SK-N-SH (cell line): ENCODE measurements around the gene RGL1. TPM values are rescaled to one million over a fixed set of nuclear protein-coding genes. Genes with fewer than 3 reads are reported as not detected.

Experiments
- CTCF ChIA-PET: fragments of 300-600, 350-600 bp; formaldehyde crosslinking; extraction: SDS; loops from one replicate; lab custom pipeline; 2021; lab: Yijun Ruan, JAX
- POLR2A ChIA-PET: fragments of 350-600 bp; sonication (Branson Sonifier 250); formaldehyde crosslinking; extraction: SDS; loops from one replicate; lab custom pipeline; 2020; ENCODE audit warnings: antibody characterized with exemption, inconsistent platforms; lab: Yijun Ruan, JAX
- DNase-seq: peaks from one replicate; pipeline ENCODE4 v3.0.0; 2012
- H2AFZ ChIP-seq: fragments of 200-600 bp; sonication (generic); 2 replicates; pipeline ENCODE4 v1.8.1; 2016; ENCODE audit warnings: antibody characterized with exemption, mild to moderate bottlenecking, low read depth
- H3F3A ChIP-seq: fragments of 200-600 bp; sonication (generic); replicated peaks from 2 replicates; pipeline ENCODE3; 2016; ENCODE audit warnings: antibody characterized with exemption, mild to moderate bottlenecking; ENCODE audit not compliant: insufficient read depth
- H3K27ac ChIP-seq, 2 experiments: fragments of 200-500 bp in 1 of 2; fragments of 200-600 bp in 1 of 2; sonication (Bioruptor generic) in 1 of 2; sonication (generic), shearing (Covaris generic) in 1 of 2; 2 replicates each; pipeline versions ENCODE4 v1.5.1 to v1.6.1; 2014 to 2016; ENCODE audit warnings: low read depth in 2 of 2, inconsistent platforms in 1 of 2, low read length in 1 of 2, mild to moderate bottlenecking in 1 of 2, mixed read lengths in 1 of 2
- H3K27me3 ChIP-seq: fragments of 200-600 bp; sonication (generic), shearing (Covaris generic); 2 replicates; pipeline ENCODE4 v1.6.1; 2016; ENCODE audit warnings: mixed run types; ENCODE audit not compliant: insufficient read depth
- H3K36me3 ChIP-seq, 2 experiments: fragments of 200-500 bp in 1 of 2; fragments of 200-600 bp in 1 of 2; sonication (Bioruptor generic) in 1 of 2; sonication (generic) in 1 of 2; replicated peaks in 1 of 2; 2 replicates each; pipeline versions ENCODE3 to v1.5.1; 2014 to 2016; ENCODE audit warnings: low read length in 1 of 2, mild to moderate bottlenecking in 1 of 2; ENCODE audit not compliant: insufficient read depth in 2 of 2, control insufficient read depth in 1 of 2
- H3K4me1 ChIP-seq, 2 experiments: fragments of 200-500 bp in 1 of 2; fragments of 200-600 bp in 1 of 2; sonication (Bioruptor generic) in 1 of 2; sonication (generic), shearing (Covaris generic) in 1 of 2; 2 replicates each; pipeline versions ENCODE4 v1.5.1 to v1.6.1; 2014 to 2016; ENCODE audit warnings: low read depth in 1 of 2, low read length in 1 of 2, mixed run types in 1 of 2; ENCODE audit not compliant: insufficient read depth in 2 of 2, control insufficient read depth in 1 of 2
- H3K4me2 ChIP-seq: fragments of 200-600 bp; sonication (generic), shearing (Covaris generic); 2 replicates; pipeline ENCODE4 v1.6.1; 2017; ENCODE audit warnings: mixed run types
- H3K4me3 ChIP-seq, 2 experiments: fragments of 200-500 bp in 1 of 2; fragments of 200-600 bp in 1 of 2; sonication (Bioruptor generic) in 1 of 2; sonication (generic), shearing (Covaris generic) in 1 of 2; 2 replicates each; pipeline versions ENCODE4 v1.5.1 to v1.8.1; 2014 to 2016; ENCODE audit warnings: low read depth in 2 of 2, inconsistent platforms in 1 of 2, low read length in 1 of 2, mild to moderate bottlenecking in 1 of 2, mixed read lengths in 1 of 2, moderate library complexity in 1 of 2
- H3K79me2 ChIP-seq: fragments of 200-600 bp; sonication (generic); 2 replicates; pipeline ENCODE4 v1.8.1; 2017; ENCODE audit warnings: mild to moderate bottlenecking; ENCODE audit not compliant: insufficient read depth
- H3K9ac ChIP-seq: fragments of 200-600 bp; sonication (generic); 2 replicates; pipeline ENCODE4 v1.6.1; 2017; ENCODE audit warnings: mixed run types
- H3K9me2 ChIP-seq: fragments of 200-600 bp; sonication (generic); 2 replicates; pipeline ENCODE4 v1.6.1; 2017; ENCODE audit warnings: mixed run types
- H3K9me3 ChIP-seq: fragments of 200-600 bp; sonication (generic); 2 replicates; pipeline ENCODE4 v1.6.1; 2017; ENCODE audit warnings: mixed run types, mild to moderate bottlenecking, moderate library complexity
- H4K20me1 ChIP-seq: fragments of 200-600 bp; sonication (generic); 2 replicates; pipeline ENCODE4 v1.6.1; 2017; ENCODE audit warnings: mild to moderate bottlenecking, mixed run types; ENCODE audit not compliant: insufficient read depth
- CTCF ChIP-seq: fragments of 200-600 bp; sonication (generic); IDR thresholded peaks from 2 replicates; pipeline ENCODE4 v1.6.1; 2017; ENCODE audit warnings: antibody characterized with exemption, mild to moderate bottlenecking, moderate library complexity
- EP300 ChIP-seq, 2 experiments: IDR thresholded peaks; 2 replicates each; pipeline versions ENCODE4 v1.4.0 to v1.6.1; 2012; ENCODE audit warnings: borderline replicate concordance in 1 of 2, low read depth in 1 of 2, low read length in 1 of 2
- EZH2phosphoT487 ChIP-seq: fragments of 200-600 bp; sonication (generic); IDR thresholded peaks from 2 replicates; pipeline ENCODE4 v1.6.1; 2017; ENCODE audit warnings: low read depth, mixed run types, mild to moderate bottlenecking, antibody characterized with exemption, moderate library complexity, borderline replicate concordance
- FOSL2 ChIP-seq: IDR thresholded peaks from 2 replicates; pipeline ENCODE4 v1.4.0; 2012; ENCODE audit warnings: low read depth, mild to moderate bottlenecking, moderate library complexity, borderline replicate concordance
- FOXJ3 ChIP-seq: sonication (generic); formaldehyde crosslinking; IDR thresholded peaks from 2 replicates; pipeline ENCODE4 v1.5.1; 2020; ENCODE audit warnings: mild to moderate bottlenecking, missing genetic modification reagents
- FOXM1 ChIP-seq: IDR thresholded peaks from 2 replicates; pipeline ENCODE4 v1.4.0; 2012; ENCODE audit warnings: low read depth, mild to moderate bottlenecking
- GABPA ChIP-seq: IDR thresholded peaks from 2 replicates; pipeline ENCODE4 v1.4.0; 2012; ENCODE audit warnings: low read depth, mild to moderate bottlenecking
- GATA2 ChIP-seq: sonication (generic); formaldehyde crosslinking; IDR thresholded peaks from 2 replicates; pipeline ENCODE4 v1.5.0; 2020; ENCODE audit warnings: mild to moderate bottlenecking, missing genetic modification reagents
- MXI1 ChIP-seq: IDR thresholded peaks from 2 replicates; pipeline ENCODE4 v1.6.1; 2012; ENCODE audit warnings: mild to moderate bottlenecking, low read depth, low read length, improper control_type of control experiment
- NRF1 ChIP-seq: IDR thresholded peaks from 2 replicates; pipeline ENCODE4 v1.6.1; 2012; ENCODE audit warnings: low read depth, mild to moderate bottlenecking, low read length
- REST ChIP-seq: IDR thresholded peaks from 2 replicates; pipeline ENCODE4 v1.6.1; 2012; ENCODE audit warnings: mild to moderate bottlenecking, low read depth, low read length, moderate library complexity
- RFX5 ChIP-seq: IDR thresholded peaks from 2 replicates; pipeline ENCODE4 v1.6.1; 2012; ENCODE audit warnings: mild to moderate bottlenecking, improper control_type of control experiment, low read length
- RXRA ChIP-seq: IDR thresholded peaks from 2 replicates; pipeline ENCODE4 v1.4.0; 2012; ENCODE audit warnings: low read depth, mild to moderate bottlenecking, borderline replicate concordance
- SMC3 ChIP-seq: IDR thresholded peaks from 2 replicates; pipeline ENCODE4 v1.6.1; 2012; ENCODE audit warnings: low read depth, low read length, improper control_type of control experiment
- TAF1 ChIP-seq: IDR thresholded peaks from 2 replicates; pipeline ENCODE4 v1.6.1; 2012; ENCODE audit warnings: low read depth, mild to moderate bottlenecking, low read length, moderate library complexity, borderline replicate concordance
- USF1 ChIP-seq: IDR thresholded peaks from 2 replicates; pipeline ENCODE4 v1.4.0; 2012; ENCODE audit warnings: low read depth, borderline replicate concordance
- USF2 ChIP-seq: fragments of 150-350 bp; IDR thresholded peaks from 2 replicates; pipeline ENCODE4 v1.6.1; 2017; ENCODE audit warnings: antibody characterized with exemption, low read length, low read depth, borderline replicate concordance
- WGBS: methylation state at CpG from one replicate; pipeline ENCODE4 v1.1.6; 2017; ENCODE audit warnings: low lambda C conversion rate; 5-methylcytosine and 5-hydroxymethylcytosine counted together
- polyA plus RNA-seq, 3 experiments: library from polyadenylated mRNA; depleted of rRNA; stranded (reverse); fragments of >200 nt; gene quantifications; 2 replicates each; pipeline ENCODE4 v1.2.3, GENCODE V29; 2012

RGL1 gene
- polyA plus RNA-seq, 1 of the 3 experiments (the other 2 are of a cell fraction), result 8.3 TPM

- no peak for TF ChIP-seq RXRA
Observed at GRCh38 chr1:183898610-183899009, 93.7 kb downstream of the RGL1 start (continued).

GRCh38 chr1:183901748-183902330, 96.9 kb downstream of the RGL1 start:
- no peak for DNase-seq
- Histone ChIP-seq H3K9me3 (no peaks in the 10 kb centered on the region), H3K27me3 (no peaks in the 10 kb centered on the region), H3K9me2 (no peaks in the 10 kb centered on the region), H3K4me3 (no peak overlapping the region), H3K36me3 (peaks cover 23 to 76% of the 10 kb centered on the region in 2 experiments), H3K4me1 (peaks cover 0 to 5% of the 10 kb centered on the region in 2 experiments; a peak in 1 of 4 replicates), H3K9ac (no peak overlapping the region), H3K79me2 (no peaks in the 10 kb centered on the region), H3K27ac (no peak overlapping the region), H4K20me1 (no peaks in the 10 kb centered on the region), H3K4me2 (no peak overlapping the region), H2AFZ (no peak overlapping the region), H3F3A (no peaks in the 10 kb centered on the region)
- WGBS, result 97% methylated on average over 1 of the region's 1 CpG
- POLR2A ChIA-PET, result interaction anchor here (0.7 kb wide), 1 partner anchor 9 kb away, joined by 5 read pairs; no protein-coding TSS in a partner anchor
- TF ChIP-seq TAF1 (no peak), EP300 (IDR thresholded peaks at IDR 0.05; ENCODE audit: borderline replicate concordance in 1 of 2, low read depth in 1 of 2, low read length in 1 of 2) (no peak), REST (no peak), MXI1 (no peak), FOSL2 (no peak), USF2 (no peak), FOXJ3 (no peak)
- CTCF ChIA-PET, result interaction anchor here (1.4 to 3.6 kb wide), 2 partner anchors 13 to 246 kb away, joined by 3 to 29 read pairs; no protein-coding TSS in a partner anchor

- ChIA-PET CTCF (interaction anchor here (0.9 to 3.6 kb wide), 2 partner anchors 12 to 219 kb away, joined by 4 to 29 read pairs; no protein-coding TSS in a partner anchor), POLR2A (no interaction called here)
- Histone ChIP-seq H3K4me1 (peaks cover 0 to under 1% of the 10 kb centered on the region in 2 experiments; a peak in 1 of 4 replicates), H2AFZ (no peak overlapping the region), H3K9me2 (no peaks in the 10 kb centered on the region), H3K4me3 (no peak overlapping the region), H3F3A (no peaks in the 10 kb centered on the region), H3K36me3 (peaks cover 23 to 82% of the 10 kb centered on the region in 2 experiments), H4K20me1 (no peaks in the 10 kb centered on the region), H3K79me2 (no peaks in the 10 kb centered on the region), H3K27me3 (no peaks in the 10 kb centered on the region), H3K9me3 (no peaks in the 10 kb centered on the region), H3K4me2 (no peak overlapping the region), H3K9ac (no peak overlapping the region), H3K27ac (no peak overlapping the region)
- 91% methylated on average over 5 of the region's 5 CpGs for WGBS
- no peak for DNase-seq
- no peak for TF ChIP-seq FOXM1
- TF ChIP-seq CTCF, result no peak
- no peak for TF ChIP-seq GATA2 (CRISPR knock-in tag)
- TF ChIP-seq SMC3, result no peak
- no peak for TF ChIP-seq NRF1
- no peak for TF ChIP-seq EZH2phosphoT487
- no peak for TF ChIP-seq FOXJ3
- TF ChIP-seq MXI1, result no peak
- no peak for TF ChIP-seq GABPA
- no peak for TF ChIP-seq TAF1
- TF ChIP-seq EP300 (IDR thresholded peaks at IDR 0.05; ENCODE audit: borderline replicate concordance in 1 of 2, low read depth in 1 of 2, low read length in 1 of 2), result no peak
- TF ChIP-seq USF1, result no peak
- no peak for TF ChIP-seq RFX5
Observed at GRCh38 chr1:183903101-183903500, 98.2 kb downstream of the RGL1 start.
